HL-60 (cell line): Measurements from ENCODE around the gene HELZ.
"Not testable (repeated sequence)": the region's sequence is repeated elsewhere in the genome, so short reads cannot be mapped to it uniquely, and the experiment has no call there.

Source experiments
- DNase-seq, 2 experiments: peaks; one replicate each; pipeline ENCODE4 v3.0.0-alpha.2; 2010 to 2020; ENCODE audit warnings: low read depth in 1 of 2, low spot score in 1 of 2
- H3K27ac ChIP-seq: fragments of 250-450 bp; sonication (Bioruptor Pico); replicated peaks from 2 replicates; pipeline ENCODE4 v1.5.1; 2020; ENCODE audit warnings: mild to moderate bottlenecking, moderate library complexity
- H3K27me3 ChIP-seq: fragments of 250-450 bp; sonication (Bioruptor Pico); 2 replicates; pipeline ENCODE4 v1.5.1; 2021; ENCODE audit warnings: mild to moderate bottlenecking, moderate library complexity; ENCODE audit not compliant: insufficient read depth, poor library complexity, severe bottlenecking
- H3K4me3 ChIP-seq: replicated peaks from 2 replicates; pipeline ENCODE4 v1.5.1; 2011; ENCODE audit warnings: mild to moderate bottlenecking, control low read depth, low read length; ENCODE audit not compliant: insufficient read depth
- CTCF ChIP-seq: IDR thresholded peaks from one replicate; pipeline ENCODE4 v1.5.1; 2011; ENCODE audit warnings: low read length, control low read depth, inconsistent platforms; ENCODE audit not compliant: insufficient read depth
- GABPA ChIP-seq: IDR thresholded peaks from 2 replicates; pipeline ENCODE4 v1.6.1; 2012; ENCODE audit warnings: low read depth
- POLR2AphosphoS5 ChIP-seq: IDR thresholded peaks from 2 replicates; pipeline ENCODE4 v1.6.1; 2012; ENCODE audit warnings: low read depth
- REST ChIP-seq: IDR thresholded peaks from 2 replicates; pipeline ENCODE4 v1.6.1; 2012; ENCODE audit warnings: low read depth; ENCODE audit not compliant: insufficient replicate concordance
- SPI1 ChIP-seq: IDR thresholded peaks from 2 replicates; pipeline ENCODE4 v1.6.1; 2012; ENCODE audit warnings: low read depth, mild to moderate bottlenecking, borderline replicate concordance

The HELZ gene

GRCh38 chr17:67043283-67043682 lies 201.7 kb downstream of the HELZ start:
- H3K27ac ChIP-seq = no peak overlapping the region
- no peaks in the 10 kb centered on the region for H3K27me3 ChIP-seq
- H3K4me3 ChIP-seq = no peak overlapping the region
- no peak for TF ChIP-seq REST
- no peak for TF ChIP-seq POLR2AphosphoS5
- TF ChIP-seq SPI1 = no peak
- no peak for TF ChIP-seq CTCF
- no peak for TF ChIP-seq GABPA
- DNase-seq = no peak

- H3K27ac ChIP-seq = no peak overlapping the region
- TF ChIP-seq SPI1 (no peak), REST (no peak), CTCF (no peak), POLR2AphosphoS5 (no peak), GABPA (no peak)
Measured at GRCh38 chr17:67041941-67042899, 202.8 kb downstream of the HELZ start.

GRCh38 chr17:67041531-67041930 lies 203.5 kb downstream of the HELZ start:
- H3K27ac ChIP-seq = no peak overlapping the region
- H3K27me3 ChIP-seq = no peaks in the 10 kb centered on the region
- TF ChIP-seq REST (no peak), SPI1 (no peak), CTCF (no peak), POLR2AphosphoS5 (no peak), GABPA (no peak)
- H3K4me3 ChIP-seq = no peak overlapping the region
- DNase-seq = no peak

More at GRCh38 chr17:67041941-67042899, 202.8 kb downstream of the HELZ start:
- no peak for DNase-seq
- H3K4me3 ChIP-seq = no peak overlapping the region
- H3K27me3 ChIP-seq = no peaks in the 10 kb centered on the region

- H3K27ac ChIP-seq, H3K27me3 ChIP-seq, DNase-seq, H3K4me3 ChIP-seq: not testable (repeated sequence)
Measured at GRCh38 chr17:67041119-67041518, 203.9 kb downstream of the HELZ start.
